HAP-1 (cell line): ENCODE data around the gene FBXO22.
A peak's percentile ranks its signal among the peaks of the same experiment; 100 is the strongest.
"Not testable (repeated sequence)": the region's sequence is repeated elsewhere in the genome, so short reads cannot be mapped to it uniquely, and the experiment has no call there.

ENCODE experiments used
- DNase-seq, 2 experiments: peaks; one replicate each; pipeline ENCODE4 v3.0.0-alpha.2; 2016 to 2020; ENCODE audit warnings: low spot score in 2 of 2
- H3K27me3 ChIP-seq: fragments of 250-450 bp; sonication (Bioruptor Pico); 2 replicates; pipeline ENCODE4 v1.5.1; 2020; ENCODE audit warnings: low read depth, mild to moderate bottlenecking, moderate library complexity
- H3K36me3 ChIP-seq: fragments of 250-450 bp; sonication (Bioruptor Pico); replicated peaks from 2 replicates; pipeline ENCODE4 v1.5.1; 2020; ENCODE audit warnings: mild to moderate bottlenecking
- H3K4me1 ChIP-seq: fragments of 250-450 bp; sonication (Bioruptor Pico); 2 replicates; pipeline ENCODE4 v1.5.1; 2020; ENCODE audit warnings: mild to moderate bottlenecking
- H3K4me3 ChIP-seq: fragments of 250-450 bp; sonication (Bioruptor Pico); 2 replicates; pipeline ENCODE4 v1.5.1; 2020; ENCODE audit warnings: mild to moderate bottlenecking, moderate library complexity
- H3K9me3 ChIP-seq: fragments of 250-450 bp; sonication (Bioruptor Pico); 2 replicates; pipeline ENCODE4 v1.5.1; 2020; ENCODE audit warnings: mild to moderate bottlenecking, moderate library complexity
- in situ Hi-C: fragments of 300-500 bp; cut with MboI; formaldehyde crosslinking; loops from 3 replicates; pipeline ENCODE4 v1.14.3; 2020; ENCODE audit warnings: low sequenced_read_pairs, inconsistent platforms, mixed read lengths

FBXO22 gene

GRCh38 chr15:75887178-75887577, 16.5 kb upstream of the FBXO22 start:
- no peak for DNase-seq
- Histone ChIP-seq H3K36me3 (peaks cover 40% of the 10 kb centered on the region), H3K4me3 (no peak overlapping the region), H3K4me1 (0 out of 2 replicates have a peak, but pooled peaks cover 3% of the 10 kb centered on the region), H3K27me3 (no peaks in the 10 kb centered on the region), H3K9me3 (no peaks in the 10 kb centered on the region)
- in situ Hi-C loops: no loop called here

- DNase-seq: no peak
- Histone ChIP-seq H3K36me3 (peaks cover 46% of the 10 kb centered on the region), H3K27me3 (no peaks in the 10 kb centered on the region), H3K4me3 (no peak overlapping the region), H3K9me3 (no peaks in the 10 kb centered on the region), H3K4me1 (peaks cover 3% of the 10 kb centered on the region; the same call in 1 of the 2 replicates)
- in situ Hi-C loops: no loop called here
These were observed 11.8 kb upstream of the FBXO22 start for GRCh38 chr15:75891895-75892294.

- no peaks in the 10 kb centered on the region for H3K27me3 ChIP-seq
- H3K36me3 ChIP-seq: peaks cover 53% of the 10 kb centered on the region
- peaks cover 3% of the 10 kb centered on the region; the same call in 1 of the 2 replicates for H3K4me1 ChIP-seq
- no peaks in the 10 kb centered on the region for H3K9me3 ChIP-seq
- DNase-seq: no peak
- no peak overlapping the region for H3K4me3 ChIP-seq
- in situ Hi-C loops: no loop called here
These were observed 7.9 kb upstream of the FBXO22 start for GRCh38 chr15:75895731-75896130.

- H3K4me1 ChIP-seq: peaks cover 23% of the 10 kb centered on the region
These were observed 3.1 kb upstream of the FBXO22 start for GRCh38 chr15:75900577-75900976.

GRCh38 chr15:75902129-75902557, 1.5 kb upstream of the FBXO22 start:
- peak; percentile 72 to 78 for DNase-seq
- H3K4me3 ChIP-seq: no peak overlapping the region
- H3K4me1 ChIP-seq: peaks cover 26% of the 10 kb centered on the region
- in situ Hi-C loops: no loop called here
- H3K27me3 ChIP-seq: no peaks in the 10 kb centered on the region
- peaks cover 49% of the 10 kb centered on the region for H3K36me3 ChIP-seq
- H3K9me3 ChIP-seq: no peaks in the 10 kb centered on the region

More at GRCh38 chr15:75900577-75900976, 3.1 kb upstream of the FBXO22 start:
- Histone ChIP-seq H3K27me3 (no peaks in the 10 kb centered on the region), H3K4me3 (no peak overlapping the region), H3K9me3 (no peaks in the 10 kb centered on the region), H3K36me3 (peaks cover 48% of the 10 kb centered on the region)
- in situ Hi-C loops: no loop called here
- no peak for DNase-seq

GRCh38 chr15:75905231-75905630, 1.6 kb downstream of the FBXO22 start:
- Histone ChIP-seq H3K9me3 (no peaks in the 10 kb centered on the region), H3K27me3 (no peaks in the 10 kb centered on the region), H3K36me3 (peaks cover 55% of the 10 kb centered on the region), H3K4me1 (peaks cover 26% of the 10 kb centered on the region), H3K4me3 (peak overlapping the region; percentile 96)
- in situ Hi-C loops: no loop called here
- DNase-seq: no peak

- H3K4me1 ChIP-seq, H3K9me3 ChIP-seq, DNase-seq, H3K27me3 ChIP-seq, in situ Hi-C loops, H3K4me3 ChIP-seq: not testable (repeated sequence)
- H3K36me3 ChIP-seq: peaks cover 80% of the 10 kb centered on the region
These were observed 6.7 kb downstream of the FBXO22 start for GRCh38 chr15:75910355-75910754.

- in situ Hi-C loops: no loop called here
- Histone ChIP-seq H3K27me3 (no peaks in the 10 kb centered on the region), H3K4me1 (no peaks in the 10 kb centered on the region), H3K36me3 (peaks cover 72% of the 10 kb centered on the region), H3K9me3 (no peaks in the 10 kb centered on the region), H3K4me3 (no peak overlapping the region)
- DNase-seq: no peak
These were observed 13.3 kb downstream of the FBXO22 start for GRCh38 chr15:75916978-75917377.

GRCh38 chr15:75918135-75918534, 14.5 kb downstream of the FBXO22 start:
- in situ Hi-C loops: no loop called here
- no peak overlapping the region for H3K4me3 ChIP-seq
- DNase-seq: no peak
- no peaks in the 10 kb centered on the region for H3K9me3 ChIP-seq
- no peaks in the 10 kb centered on the region for H3K4me1 ChIP-seq
- H3K27me3 ChIP-seq: no peaks in the 10 kb centered on the region
- H3K36me3 ChIP-seq: peaks cover 70% of the 10 kb centered on the region

GRCh38 chr15:75920079-75920478, 16.4 kb downstream of the FBXO22 start:
- Histone ChIP-seq H3K36me3 (peaks cover 53% of the 10 kb centered on the region), H3K4me3 (no peak overlapping the region), H3K9me3 (no peaks in the 10 kb centered on the region), H3K4me1 (no peaks in the 10 kb centered on the region), H3K27me3 (no peaks in the 10 kb centered on the region)
- in situ Hi-C loops: no loop called here
- DNase-seq: no peak

- Histone ChIP-seq H3K9me3 (no peaks in the 10 kb centered on the region), H3K4me1 (no peaks in the 10 kb centered on the region), H3K36me3 (peaks cover 44% of the 10 kb centered on the region), H3K27me3 (no peaks in the 10 kb centered on the region), H3K4me3 (no peak overlapping the region)
- in situ Hi-C loops: no loop called here
- DNase-seq: peak; percentile 76 to 77
These were observed 18.3 kb downstream of the FBXO22 start for GRCh38 chr15:75921732-75922703.

- Histone ChIP-seq H3K36me3 (peaks cover 38% of the 10 kb centered on the region), H3K4me3 (no peak overlapping the region), H3K4me1 (no peaks in the 10 kb centered on the region), H3K27me3 (no peaks in the 10 kb centered on the region), H3K9me3 (no peaks in the 10 kb centered on the region)
- DNase-seq: no peak
- in situ Hi-C loops: no loop called here
These were observed 20.1 kb downstream of the FBXO22 start for GRCh38 chr15:75923756-75924155.

GRCh38 chr15:75924576-75924975, 20.9 kb downstream of the FBXO22 start:
- in situ Hi-C loops: no loop called here
- no peak overlapping the region for H3K4me3 ChIP-seq
- H3K9me3 ChIP-seq: no peaks in the 10 kb centered on the region
- DNase-seq: no peak
- peaks cover 35% of the 10 kb centered on the region for H3K36me3 ChIP-seq
- no peaks in the 10 kb centered on the region for H3K27me3 ChIP-seq
- H3K4me1 ChIP-seq: no peaks in the 10 kb centered on the region

GRCh38 chr15:75925440-75925839, 21.8 kb downstream of the FBXO22 start:
- no peaks in the 10 kb centered on the region for H3K9me3 ChIP-seq
- H3K36me3 ChIP-seq: peaks cover 36% of the 10 kb centered on the region
- H3K27me3 ChIP-seq: no peaks in the 10 kb centered on the region
- H3K4me3 ChIP-seq: no peak overlapping the region
- no peaks in the 10 kb centered on the region for H3K4me1 ChIP-seq
- no peak for DNase-seq
- in situ Hi-C loops: no loop called here
